ENCODE data around the gene C16orf86. TPM values are rescaled to one million over a fixed set of nuclear protein-coding genes. Genes with fewer than 3 reads are reported as not detected.

C16orf86 gene
- polyA plus RNA-seq, 2 of the 4 experiments (the other 2 are of a cell fraction), result 0.06 TPM; not detected in 1

DNA sequence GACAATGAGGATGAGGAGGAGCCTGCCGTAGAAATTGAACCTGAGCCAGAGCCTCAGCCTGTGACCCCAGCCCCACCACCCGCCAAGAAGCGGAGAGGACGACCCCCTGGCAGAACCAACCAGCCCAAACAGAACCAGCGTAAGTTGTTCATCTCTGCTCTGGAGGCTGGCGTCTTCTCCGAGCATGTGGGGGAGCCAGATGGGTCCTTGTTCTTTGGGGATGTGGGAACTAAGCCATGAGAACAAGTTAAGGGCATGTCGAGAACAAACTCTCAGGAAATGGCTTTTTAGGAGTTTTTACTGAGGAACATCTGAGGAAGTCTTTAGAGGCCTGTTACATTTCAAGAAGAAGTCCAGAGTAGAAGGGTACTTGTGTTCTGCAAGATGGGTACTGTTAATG lies 29.9 kb upstream of the C16orf86 start:
- Histone ChIP-seq H3K4me1 (no peaks in the 10 kb centered on the region), H3K4me3 (no peak overlapping the region), H3K27ac (no peak overlapping the region), H3K4me2 (no peak overlapping the region), H3K9me3 (no peaks in the 10 kb centered on the region)
- CTCF ChIA-PET, result interaction anchor here (1.5 to 17.9 kb wide), 2 partner anchors 114 to 116 kb away, joined by 5 to 205 read pairs; no protein-coding TSS in a partner anchor
- no peak for TF ChIP-seq HOXA7 (CRISPR knock-in tag; IDR thresholded peaks at IDR 0.05)
- TF ChIP-seq CEBPB (IDR thresholded peaks at IDR 0.05), result no peak
- no peak for TF ChIP-seq CHD2 (IDR thresholded peaks at IDR 0.05; ENCODE audit: low read length, partially characterized antibody)
- no peak for TF ChIP-seq ELK1 (IDR thresholded peaks at IDR 0.05; ENCODE audit: low read depth, low read length)
- no peak for TF ChIP-seq E2F6 (IDR thresholded peaks at IDR 0.05; ENCODE audit: borderline replicate concordance, low read depth)
- no peak for FAIRE-seq
- no peak for ATAC-seq
- POLR2A ChIA-PET, result no interaction called here
- 77% methylated on average over 8 of the region's 8 CpGs for WGBS (ENCODE audit: missing lambda C conversion rate)
- no peak for DNase-seq (ENCODE audit: low read depth in 1 of 2, low spot score in 1 of 2)

DNA sequence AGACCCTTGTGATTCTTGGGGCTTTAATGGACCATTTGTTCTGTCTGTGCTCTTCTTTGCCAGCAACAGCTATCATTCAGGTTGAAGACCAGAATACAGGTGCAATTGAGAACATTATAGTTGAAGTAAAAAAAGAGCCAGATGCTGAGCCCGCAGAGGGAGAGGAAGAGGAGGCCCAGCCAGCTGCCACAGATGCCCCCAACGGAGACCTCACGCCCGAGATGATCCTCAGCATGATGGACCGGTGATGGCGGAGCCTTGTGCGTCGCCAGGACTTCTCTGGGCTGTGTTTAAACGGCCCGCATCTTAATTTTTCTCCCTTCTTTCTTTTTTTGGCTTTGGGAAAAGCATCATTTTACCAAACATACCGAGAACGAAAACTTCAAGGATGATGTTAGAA lies 29.0 kb upstream of the C16orf86 start:
- H3K4me1 ChIP-seq, result no peaks in the 10 kb centered on the region
- ChIA-PET POLR2A (no interaction called here), CTCF (interaction anchor here (0.9 to 17.9 kb wide), 5 partner anchors 9 to 115 kb away, joined by 3 to 205 read pairs (median 7); no protein-coding TSS in a partner anchor)
- WGBS (ENCODE audit: missing lambda C conversion rate), result 95% methylated on average over 12 of the region's 12 CpGs
- H3K4me3 ChIP-seq, result no peak overlapping the region
- FAIRE-seq (no peak), ATAC-seq (no peak), DNase-seq (ENCODE audit: low read depth in 1 of 2, low spot score in 1 of 2) (no peak)
- no peaks in the 10 kb centered on the region for H3K9me3 ChIP-seq
- TF ChIP-seq, protein P1, sequence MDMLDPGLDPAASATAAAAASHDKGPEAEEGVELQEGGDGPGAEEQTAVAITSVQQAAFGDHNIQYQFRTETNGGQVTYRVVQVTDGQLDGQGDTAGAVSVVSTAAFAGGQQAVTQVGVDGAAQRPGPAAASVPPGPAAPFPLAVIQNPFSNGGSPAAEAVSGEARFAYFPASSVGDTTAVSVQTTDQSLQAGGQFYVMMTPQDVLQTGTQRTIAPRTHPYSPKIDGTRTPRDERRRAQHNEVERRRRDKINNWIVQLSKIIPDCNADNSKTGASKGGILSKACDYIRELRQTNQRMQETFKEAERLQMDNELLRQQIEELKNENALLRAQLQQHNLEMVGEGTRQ (IDR thresholded peaks at IDR 0.05), result no peak
- no peak for TF ChIP-seq TFCP2L1 (CRISPR knock-in tag; IDR thresholded peaks at IDR 0.05)
- TF ChIP-seq TP53 (CRISPR knock-in tag; IDR thresholded peaks at IDR 0.05), result no peak
- TF ChIP-seq SMC3 (IDR thresholded peaks at IDR 0.05), result no peak
- no peak for TF ChIP-seq FOSB (CRISPR knock-in tag; IDR thresholded peaks at IDR 0.05)
- no peak for TF ChIP-seq MAFK (IDR thresholded peaks at IDR 0.05; ENCODE audit: partially characterized antibody)
- TF ChIP-seq, protein P2, sequence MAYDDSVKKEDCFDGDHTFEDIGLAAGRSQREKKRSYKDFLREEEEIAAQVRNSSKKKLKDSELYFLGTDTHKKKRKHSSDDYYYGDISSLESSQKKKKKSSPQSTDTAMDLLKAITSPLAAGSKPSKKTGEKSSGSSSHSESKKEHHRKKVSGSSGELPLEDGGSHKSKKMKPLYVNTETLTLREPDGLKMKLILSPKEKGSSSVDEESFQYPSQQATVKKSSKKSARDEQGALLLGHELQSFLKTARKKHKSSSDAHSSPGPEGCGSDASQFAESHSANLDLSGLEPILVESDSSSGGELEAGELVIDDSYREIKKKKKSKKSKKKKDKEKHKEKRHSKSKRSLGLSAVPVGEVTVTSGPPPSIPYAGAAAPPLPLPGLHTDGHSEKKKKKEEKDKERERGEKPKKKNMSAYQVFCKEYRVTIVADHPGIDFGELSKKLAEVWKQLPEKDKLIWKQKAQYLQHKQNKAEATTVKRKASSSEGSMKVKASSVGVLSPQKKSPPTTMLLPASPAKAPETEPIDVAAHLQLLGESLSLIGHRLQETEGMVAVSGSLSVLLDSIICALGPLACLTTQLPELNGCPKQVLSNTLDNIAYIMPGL (CRISPR knock-in tag; IDR thresholded peaks at IDR 0.05; ENCODE audit: borderline replicate concordance), result no peak
- no peak for TF ChIP-seq RNF2 (IDR thresholded peaks at IDR 0.05; ENCODE audit: borderline replicate concordance, low read depth)
- no peak for TF ChIP-seq GATA3 (IDR thresholded peaks at IDR 0.05; ENCODE audit: borderline replicate concordance)
- no peak for TF ChIP-seq ZNF302 (CRISPR knock-in tag; IDR thresholded peaks at IDR 0.05)
- TF ChIP-seq EP300 (IDR thresholded peaks at IDR 0.05), result no peak
- no peak for TF ChIP-seq ELK1 (IDR thresholded peaks at IDR 0.05; ENCODE audit: low read depth, low read length)
- TF ChIP-seq ATOH8 (CRISPR knock-in tag; IDR thresholded peaks at IDR 0.05; ENCODE audit: low read depth), result no peak
- TF ChIP-seq ZFP36 (IDR thresholded peaks at IDR 0.05; ENCODE audit: borderline replicate concordance, partially characterized antibody), result no peak
- TF ChIP-seq HES2 (IDR thresholded peaks at IDR 0.05), result no peak
- no peak for TF ChIP-seq RAD21 (conservative IDR thresholded peaks at IDR 0.05 in 1 of 2, IDR thresholded peaks at IDR 0.05 in 1 of 2)
- TF ChIP-seq CTCF (IDR thresholded peaks at IDR 0.05), result no peak
- no peak overlapping the region for H3K27ac ChIP-seq
- H3K4me2 ChIP-seq, result no peak overlapping the region

Measured in A549 (cell line).